ENCODE measurements around the gene TMC3. TPM values are rescaled to one million over a fixed set of nuclear protein-coding genes. Genes with fewer than 3 reads are reported as not detected.

Gene TMC3
- total and polyA plus RNA-seq, 9 of the 15 experiments (the other 6 are each of a cell fraction or from before 2014, with no cell fraction given), result 0.01 to 0.14 TPM; not detected in 7

DNA sequence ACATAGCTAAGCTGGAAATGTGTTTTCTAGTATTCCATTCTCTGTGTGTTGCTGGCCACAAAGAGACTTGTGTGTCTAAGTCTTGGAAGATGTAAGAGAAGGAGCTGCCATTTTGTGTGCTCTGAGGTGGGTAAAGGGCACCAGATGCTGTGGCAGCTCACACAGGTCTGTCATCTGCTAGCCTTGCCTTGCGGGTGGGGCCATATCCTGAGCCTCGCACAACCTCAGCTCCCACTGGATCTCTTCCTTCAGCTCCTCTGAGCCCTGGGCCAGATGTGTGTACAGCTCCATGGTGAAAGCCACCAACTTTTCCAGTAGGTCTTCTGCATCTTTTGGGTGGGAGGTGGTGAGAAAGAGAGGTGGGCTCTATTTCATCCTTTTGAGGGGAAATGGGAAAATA is 6.7 kb upstream of the TMC3 start:
- Histone ChIP-seq H4K20me1 (replicated peaks; ENCODE audit: control insufficient read depth, insufficient read depth, low read length) (no peaks in the 10 kb centered on the region; the same call in 1 of the 2 replicates), H2AFZ (ENCODE audit: low read depth, low read length) (no peak overlapping the region), H3K4me2 (ENCODE audit: insufficient read depth, low read length) (no peak overlapping the region), H3K9ac (ENCODE audit: insufficient read depth in 1 of 2, low read depth in 2 of 2, low read length in 2 of 2) (no peak overlapping the region), H3K4me3 (no peak overlapping the region), H3K9me1 (ENCODE audit: control insufficient read depth, insufficient read depth, low read length) (no peaks in the 10 kb centered on the region), H3K79me2 (ENCODE audit: control insufficient read depth, insufficient read depth, low read length) (no peaks in the 10 kb centered on the region), H3K27me3 (ENCODE audit: control insufficient read depth in 2 of 2, insufficient read depth in 2 of 2, low read length in 2 of 2) (peaks cover 7 to 12% of the 10 kb centered on the region in 2 experiments; a peak in 2 of 5 replicates), H3K36me3 (ENCODE audit: control insufficient read depth, insufficient read depth, low read length) (no peaks in the 10 kb centered on the region), H3K9me3 (replicated peaks; ENCODE audit: control insufficient read depth, insufficient read depth, low read depth, low read length) (no peaks in the 10 kb centered on the region), H3K27ac (ENCODE audit: extremely low read depth, low read depth, low read length) (no peak overlapping the region), H3K4me1 (replicated peaks in 1 of 2; ENCODE audit: control insufficient read depth in 2 of 2, insufficient read depth in 2 of 2, low read length in 2 of 2) (no peaks in the 10 kb centered on the region)
- no peak for DNase-seq (ENCODE audit: extremely low read depth in 1 of 4, low spot score in 3 of 4)
- in situ Hi-C loops (cut with MboI), result no loop called here
- intact Hi-C loops (cut with micrococcal nuclease), result no loop called here
- WGBS (ENCODE audit: insufficient coverage, low coverage, missing lambda C conversion rate), result 11% methylated on average over 2 of the region's 2 CpGs
- ChIA-PET CTCF (ENCODE audit: low intra/inter-chr PET ratio) (no interaction called here), POLR2A (interaction anchor here (0.7 kb wide), 1 partner anchor 24 kb away, joined by 3 read pairs; no protein-coding TSS in a partner anchor)
- no TSS peak for BruUV-seq (replicated peaks)
- ATAC-seq, result no peak
- no peak for FAIRE-seq
- TF ChIP-seq, protein P1, sequence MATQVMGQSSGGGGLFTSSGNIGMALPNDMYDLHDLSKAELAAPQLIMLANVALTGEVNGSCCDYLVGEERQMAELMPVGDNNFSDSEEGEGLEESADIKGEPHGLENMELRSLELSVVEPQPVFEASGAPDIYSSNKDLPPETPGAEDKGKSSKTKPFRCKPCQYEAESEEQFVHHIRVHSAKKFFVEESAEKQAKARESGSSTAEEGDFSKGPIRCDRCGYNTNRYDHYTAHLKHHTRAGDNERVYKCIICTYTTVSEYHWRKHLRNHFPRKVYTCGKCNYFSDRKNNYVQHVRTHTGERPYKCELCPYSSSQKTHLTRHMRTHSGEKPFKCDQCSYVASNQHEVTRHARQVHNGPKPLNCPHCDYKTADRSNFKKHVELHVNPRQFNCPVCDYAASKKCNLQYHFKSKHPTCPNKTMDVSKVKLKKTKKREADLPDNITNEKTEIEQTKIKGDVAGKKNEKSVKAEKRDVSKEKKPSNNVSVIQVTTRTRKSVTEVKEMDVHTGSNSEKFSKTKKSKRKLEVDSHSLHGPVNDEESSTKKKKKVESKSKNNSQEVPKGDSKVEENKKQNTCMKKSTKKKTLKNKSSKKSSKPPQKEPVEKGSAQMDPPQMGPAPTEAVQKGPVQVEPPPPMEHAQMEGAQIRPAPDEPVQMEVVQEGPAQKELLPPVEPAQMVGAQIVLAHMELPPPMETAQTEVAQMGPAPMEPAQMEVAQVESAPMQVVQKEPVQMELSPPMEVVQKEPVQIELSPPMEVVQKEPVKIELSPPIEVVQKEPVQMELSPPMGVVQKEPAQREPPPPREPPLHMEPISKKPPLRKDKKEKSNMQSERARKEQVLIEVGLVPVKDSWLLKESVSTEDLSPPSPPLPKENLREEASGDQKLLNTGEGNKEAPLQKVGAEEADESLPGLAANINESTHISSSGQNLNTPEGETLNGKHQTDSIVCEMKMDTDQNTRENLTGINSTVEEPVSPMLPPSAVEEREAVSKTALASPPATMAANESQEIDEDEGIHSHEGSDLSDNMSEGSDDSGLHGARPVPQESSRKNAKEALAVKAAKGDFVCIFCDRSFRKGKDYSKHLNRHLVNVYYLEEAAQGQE (IDR thresholded peaks at IDR 0.05; ENCODE audit: borderline replicate concordance), result no peak
- TF ChIP-seq, protein P1 (CRISPR knock-in tag; IDR thresholded peaks at IDR 0.05; ENCODE audit: low read depth), result no peak
- TF ChIP-seq, protein P2, sequence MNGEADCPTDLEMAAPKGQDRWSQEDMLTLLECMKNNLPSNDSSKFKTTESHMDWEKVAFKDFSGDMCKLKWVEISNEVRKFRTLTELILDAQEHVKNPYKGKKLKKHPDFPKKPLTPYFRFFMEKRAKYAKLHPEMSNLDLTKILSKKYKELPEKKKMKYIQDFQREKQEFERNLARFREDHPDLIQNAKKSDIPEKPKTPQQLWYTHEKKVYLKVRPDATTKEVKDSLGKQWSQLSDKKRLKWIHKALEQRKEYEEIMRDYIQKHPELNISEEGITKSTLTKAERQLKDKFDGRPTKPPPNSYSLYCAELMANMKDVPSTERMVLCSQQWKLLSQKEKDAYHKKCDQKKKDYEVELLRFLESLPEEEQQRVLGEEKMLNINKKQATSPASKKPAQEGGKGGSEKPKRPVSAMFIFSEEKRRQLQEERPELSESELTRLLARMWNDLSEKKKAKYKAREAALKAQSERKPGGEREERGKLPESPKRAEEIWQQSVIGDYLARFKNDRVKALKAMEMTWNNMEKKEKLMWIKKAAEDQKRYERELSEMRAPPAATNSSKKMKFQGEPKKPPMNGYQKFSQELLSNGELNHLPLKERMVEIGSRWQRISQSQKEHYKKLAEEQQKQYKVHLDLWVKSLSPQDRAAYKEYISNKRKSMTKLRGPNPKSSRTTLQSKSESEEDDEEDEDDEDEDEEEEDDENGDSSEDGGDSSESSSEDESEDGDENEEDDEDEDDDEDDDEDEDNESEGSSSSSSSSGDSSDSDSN (IDR thresholded peaks at IDR 0.05; ENCODE audit: borderline replicate concordance in 1 of 2, low read depth in 2 of 2, low read length in 2 of 2), result no peak
- TF ChIP-seq CBX3 (IDR thresholded peaks at IDR 0.05; ENCODE audit: borderline replicate concordance in 1 of 2, low read length in 2 of 2) (no peak), ZNF586 (CRISPR knock-in tag; conservative IDR thresholded peaks at IDR 0.05) (no peak), LARP7 (IDR thresholded peaks at IDR 0.05) (no peak), SIRT6 (IDR thresholded peaks at IDR 0.05; ENCODE audit: low read depth, low read length) (no peak), ZNF444 (CRISPR knock-in tag; IDR thresholded peaks at IDR 0.05) (no peak)
- TF ChIP-seq, protein P3, sequence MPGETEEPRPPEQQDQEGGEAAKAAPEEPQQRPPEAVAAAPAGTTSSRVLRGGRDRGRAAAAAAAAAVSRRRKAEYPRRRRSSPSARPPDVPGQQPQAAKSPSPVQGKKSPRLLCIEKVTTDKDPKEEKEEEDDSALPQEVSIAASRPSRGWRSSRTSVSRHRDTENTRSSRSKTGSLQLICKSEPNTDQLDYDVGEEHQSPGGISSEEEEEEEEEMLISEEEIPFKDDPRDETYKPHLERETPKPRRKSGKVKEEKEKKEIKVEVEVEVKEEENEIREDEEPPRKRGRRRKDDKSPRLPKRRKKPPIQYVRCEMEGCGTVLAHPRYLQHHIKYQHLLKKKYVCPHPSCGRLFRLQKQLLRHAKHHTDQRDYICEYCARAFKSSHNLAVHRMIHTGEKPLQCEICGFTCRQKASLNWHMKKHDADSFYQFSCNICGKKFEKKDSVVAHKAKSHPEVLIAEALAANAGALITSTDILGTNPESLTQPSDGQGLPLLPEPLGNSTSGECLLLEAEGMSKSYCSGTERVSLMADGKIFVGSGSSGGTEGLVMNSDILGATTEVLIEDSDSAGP (CRISPR knock-in tag; IDR thresholded peaks at IDR 0.05), result no peak
